ENCODE results near the gene CST9. TPM values are rescaled to one million over a fixed set of nuclear protein-coding genes. Genes with fewer than 3 reads are reported as not detected.
A peak's percentile ranks its signal among the peaks of the same experiment; 100 is the strongest.

Gene CST9
- polyA plus RNA-seq, 1 donor (not counting 4 experiments of a cell fraction or from before 2014, with no cell fraction given) = not detected

DNA sequence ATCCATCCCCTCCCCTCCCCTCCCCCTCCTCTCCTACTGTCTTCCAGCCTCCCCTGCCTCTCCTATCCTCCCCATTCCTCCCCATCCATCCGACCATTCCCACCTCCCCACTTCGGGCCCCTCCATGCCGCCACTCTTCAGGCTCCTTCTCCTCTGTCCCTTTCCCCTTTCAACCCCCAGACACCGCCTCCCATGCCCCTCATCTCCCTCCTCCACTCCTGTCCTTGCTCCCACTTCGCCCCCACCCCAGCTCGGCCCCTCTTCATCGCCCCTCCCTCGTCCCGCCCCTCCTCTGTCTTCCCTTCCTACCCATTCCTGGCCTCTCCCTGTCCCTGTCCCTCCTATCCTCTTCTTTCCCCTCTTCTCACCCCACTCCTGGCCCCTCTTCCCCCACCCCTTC lies 32.6 kb upstream of the CST9 start:
- Histone ChIP-seq H3K27me3 (ENCODE audit: control insufficient read depth, extremely low read depth, insufficient read depth, low read length) (no peaks in the 10 kb centered on the region), H3K9me3 (ENCODE audit: control insufficient read depth, low read depth, low read length) (no peaks in the 10 kb centered on the region), H3K36me3 (ENCODE audit: control insufficient read depth in 2 of 2, extremely low read depth in 1 of 2, insufficient read depth in 2 of 2, low read length in 2 of 2) (peaks cover 7 to 8% of the 10 kb centered on the region in 2 experiments), H3K4me2 (ENCODE audit: control insufficient read depth, extremely low read depth, insufficient read depth, low read depth, low read length) (no peak overlapping the region), H3K4me3 (ENCODE audit: control insufficient read depth in 2 of 3, extremely low read depth in 1 of 3, insufficient read depth in 2 of 3, low read depth in 1 of 3, low read length in 3 of 3) (no peak overlapping the region), H3K9ac (ENCODE audit: control insufficient read depth, extremely low read depth, insufficient read depth, low read length) (no peak overlapping the region), H3K79me2 (ENCODE audit: control insufficient read depth, insufficient read depth, low read length) (peaks cover 24% of the 10 kb centered on the region), H3K27ac (ENCODE audit: control insufficient read depth, insufficient read depth, low read length) (no peak overlapping the region), H4K20me1 (ENCODE audit: control insufficient read depth, extremely low read depth, insufficient read depth, low read length) (no peaks in the 10 kb centered on the region), H3K4me1 (ENCODE audit: control insufficient read depth, extremely low read depth, insufficient read depth, low read length) (peaks cover 39% of the 10 kb centered on the region), H3K9me1 (ENCODE audit: control insufficient read depth, extremely low read depth, insufficient read depth, low read length) (peaks cover 4% of the 10 kb centered on the region), H2AFZ (ENCODE audit: control insufficient read depth, low read length) (no peak overlapping the region)
- dilution Hi-C loops (cut with MboI; ENCODE audit: extremely low pct_ligation_motif_present, low sequenced_read_pairs) = no loop called here
- no peak for DNase-seq (ENCODE audit: low read depth, low spot score)
- no peak for FAIRE-seq
- no peak for TF ChIP-seq EZH2 (IDR thresholded peaks at IDR 0.05; ENCODE audit: low read length)
- TF ChIP-seq, protein P1, sequence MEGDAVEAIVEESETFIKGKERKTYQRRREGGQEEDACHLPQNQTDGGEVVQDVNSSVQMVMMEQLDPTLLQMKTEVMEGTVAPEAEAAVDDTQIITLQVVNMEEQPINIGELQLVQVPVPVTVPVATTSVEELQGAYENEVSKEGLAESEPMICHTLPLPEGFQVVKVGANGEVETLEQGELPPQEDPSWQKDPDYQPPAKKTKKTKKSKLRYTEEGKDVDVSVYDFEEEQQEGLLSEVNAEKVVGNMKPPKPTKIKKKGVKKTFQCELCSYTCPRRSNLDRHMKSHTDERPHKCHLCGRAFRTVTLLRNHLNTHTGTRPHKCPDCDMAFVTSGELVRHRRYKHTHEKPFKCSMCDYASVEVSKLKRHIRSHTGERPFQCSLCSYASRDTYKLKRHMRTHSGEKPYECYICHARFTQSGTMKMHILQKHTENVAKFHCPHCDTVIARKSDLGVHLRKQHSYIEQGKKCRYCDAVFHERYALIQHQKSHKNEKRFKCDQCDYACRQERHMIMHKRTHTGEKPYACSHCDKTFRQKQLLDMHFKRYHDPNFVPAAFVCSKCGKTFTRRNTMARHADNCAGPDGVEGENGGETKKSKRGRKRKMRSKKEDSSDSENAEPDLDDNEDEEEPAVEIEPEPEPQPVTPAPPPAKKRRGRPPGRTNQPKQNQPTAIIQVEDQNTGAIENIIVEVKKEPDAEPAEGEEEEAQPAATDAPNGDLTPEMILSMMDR (optimal IDR thresholded peaks at IDR 0.05 in 1 of 3, IDR thresholded peaks at IDR 0.05 in 1 of 3, conservative IDR thresholded peaks at IDR 0.05 in 1 of 3; ENCODE audit: extremely low read depth in 1 of 3, insufficient read depth in 2 of 3, low read length in 3 of 3) = no peak

DNA sequence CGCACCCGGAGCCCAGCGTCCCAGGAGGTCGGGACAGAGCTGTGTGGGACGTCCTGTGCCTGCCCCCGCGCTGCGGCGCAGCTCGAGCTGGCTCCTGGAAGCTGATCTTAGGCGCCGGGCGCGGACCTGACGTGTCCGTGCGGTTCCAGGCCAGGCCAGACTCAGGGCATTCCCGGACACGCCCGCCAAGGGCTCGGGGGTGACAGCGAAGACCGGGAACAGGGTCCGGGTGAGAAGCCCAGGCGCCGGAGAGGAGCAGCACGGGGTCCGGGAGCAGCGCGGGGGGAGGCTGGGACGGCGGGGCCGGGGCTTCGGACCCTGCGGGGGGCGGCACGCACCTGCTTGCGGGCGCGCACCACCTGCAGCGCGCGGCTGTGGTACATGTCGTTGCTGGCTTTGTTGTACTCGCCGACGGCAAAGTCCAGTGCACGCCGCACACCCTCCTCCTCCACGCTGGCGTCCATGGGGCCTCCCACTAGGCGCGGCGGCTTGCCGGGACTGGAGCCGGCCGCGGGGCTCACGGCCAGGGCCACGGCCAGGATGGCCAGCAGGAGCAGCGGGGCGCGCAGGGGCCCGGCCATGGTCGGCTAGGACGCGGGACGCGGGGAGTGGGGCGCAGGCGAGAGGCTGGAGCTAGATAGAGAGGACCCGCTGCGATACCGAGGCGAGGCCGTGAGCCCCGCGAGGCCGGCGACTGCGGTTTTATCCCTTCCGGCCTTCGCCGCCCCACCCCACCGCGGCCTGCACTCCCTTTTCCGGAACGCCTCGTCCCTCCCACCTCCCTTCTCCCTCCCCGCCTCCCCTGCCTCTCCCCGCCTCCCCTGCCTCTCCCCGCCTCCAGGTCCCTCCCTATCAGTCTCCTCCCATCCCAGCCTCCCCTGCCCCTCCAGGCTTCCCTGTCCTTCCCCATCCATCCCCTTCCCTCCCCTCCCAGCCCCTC lies 31.8 kb upstream of the CST9 start, which contains the start of gene CST3:
Gene CST3, minus strand, starts transcription at position 674 of the 940 bp plus-strand sequence. Its CDS starts 93 bp downstream, at position 581.
- Histone ChIP-seq H3K27ac (ENCODE audit: control insufficient read depth, insufficient read depth, low read length) (peak within 1 kb of the TSS; percentile 69), H4K20me1 (ENCODE audit: control insufficient read depth, extremely low read depth, insufficient read depth, low read length) (no peaks in the 10 kb centered on the region), H3K4me2 (ENCODE audit: control insufficient read depth, extremely low read depth, insufficient read depth, low read depth, low read length) (peak within 1 kb of the TSS; percentile 88), H3K27me3 (ENCODE audit: control insufficient read depth, extremely low read depth, insufficient read depth, low read length) (no peaks in the 10 kb centered on the region), H3K9me3 (ENCODE audit: control insufficient read depth, low read depth, low read length) (no peaks in the 10 kb centered on the region), H3K9ac (ENCODE audit: control insufficient read depth, extremely low read depth, insufficient read depth, low read length) (peak within 1 kb of the TSS; percentile 91), H3K4me1 (ENCODE audit: control insufficient read depth, extremely low read depth, insufficient read depth, low read length) (peaks cover 37% of the 10 kb centered on the region), H3K36me3 (ENCODE audit: control insufficient read depth in 2 of 2, extremely low read depth in 1 of 2, insufficient read depth in 2 of 2, low read length in 2 of 2) (peaks cover 13% of the 10 kb centered on the region in 2 experiments), H3K79me2 (ENCODE audit: control insufficient read depth, insufficient read depth, low read length) (peaks cover 24% of the 10 kb centered on the region), H3K9me1 (ENCODE audit: control insufficient read depth, extremely low read depth, insufficient read depth, low read length) (peaks cover 4% of the 10 kb centered on the region), H2AFZ (ENCODE audit: control insufficient read depth, low read length) (peak within 1 kb of the TSS; percentile 30), H3K4me3 (ENCODE audit: control insufficient read depth in 2 of 3, extremely low read depth in 1 of 3, insufficient read depth in 2 of 3, low read depth in 1 of 3, low read length in 3 of 3) (peak within 1 kb of the TSS; percentile 74 to 92 (median 77))
- FAIRE-seq = no peak
- no peak for DNase-seq (ENCODE audit: low read depth, low spot score)
- TF ChIP-seq, protein P1 (optimal IDR thresholded peaks at IDR 0.05 in 1 of 3, IDR thresholded peaks at IDR 0.05 in 1 of 3, conservative IDR thresholded peaks at IDR 0.05 in 1 of 3; ENCODE audit: extremely low read depth in 1 of 3, insufficient read depth in 2 of 3, low read length in 3 of 3) = no peak
- TF ChIP-seq EZH2 (IDR thresholded peaks at IDR 0.05; ENCODE audit: low read length) = no peak
- dilution Hi-C loops (cut with MboI; ENCODE audit: extremely low pct_ligation_motif_present, low sequenced_read_pairs) = no loop called here
